Forelimb muscle (tissue), 1 donor: ENCODE results near the gene NPTX1. TPM values are rescaled to one million over a fixed set of nuclear protein-coding genes. Genes with fewer than 3 reads are reported as not detected.

Experiments used
- DNase-seq: peaks from one replicate; pipeline ENCODE4 v3.0.0-alpha.2; 2013; ENCODE audit warnings: low read depth
- polyA plus RNA-seq: library from polyadenylated mRNA; unstranded; fragments of 120-200 nt; gene quantifications from one replicate; pipeline ENCODE4 v1.2.1, GENCODE V29; 2013; ENCODE audit not compliant: insufficient read length

Gene NPTX1
- polyA plus RNA-seq, 1 donor, result 0.22 TPM

GRCh38 chr17:80504686-80505413, 28.4 kb upstream of the NPTX1 start:
- peak; percentile 22 for DNase-seq

- no peak for DNase-seq
Measured at GRCh38 chr17:80503921-80504320, 27.5 kb upstream of the NPTX1 start.

- DNase-seq, result no peak
Measured at GRCh38 chr17:80503031-80503430, 26.6 kb upstream of the NPTX1 start.

GRCh38 chr17:80502578-80502877, 26.1 kb upstream of the NPTX1 start:
- no peak for DNase-seq

GRCh38 chr17:80501741-80502577, 25.6 kb upstream of the NPTX1 start:
- no peak for DNase-seq

GRCh38 chr17:80499961-80500665, 23.7 kb upstream of the NPTX1 start:
- no peak for DNase-seq

- DNase-seq, result no peak
Measured at GRCh38 chr17:80499560-80499959, 23.2 kb upstream of the NPTX1 start.

GRCh38 chr17:80498920-80499410, 22.6 kb upstream of the NPTX1 start:
- no peak for DNase-seq

- DNase-seq, result no peak
Measured at GRCh38 chr17:80498242-80498919, 22.0 kb upstream of the NPTX1 start.

GRCh38 chr17:80497726-80498241, 21.4 kb upstream of the NPTX1 start:
- DNase-seq, result no peak

GRCh38 chr17:80494547-80494946, 18.1 kb upstream of the NPTX1 start:
- no peak for DNase-seq

GRCh38 chr17:80492343-80493136, 16.1 kb upstream of the NPTX1 start:
- DNase-seq, result no peak

GRCh38 chr17:80491478-80492342, 15.3 kb upstream of the NPTX1 start:
- no peak for DNase-seq

- DNase-seq, result no peak
Measured at GRCh38 chr17:80487511-80487910, 11.1 kb upstream of the NPTX1 start.

- no peak for DNase-seq
Measured at GRCh38 chr17:80486692-80487091, 10.3 kb upstream of the NPTX1 start.

- DNase-seq, result no peak
Measured at GRCh38 chr17:80485846-80486245, 9.4 kb upstream of the NPTX1 start.

- no peak for DNase-seq
Measured at GRCh38 chr17:80482555-80483308, 6.3 kb upstream of the NPTX1 start.

- DNase-seq, result no peak
Measured at GRCh38 chr17:80482058-80482318, 5.6 kb upstream of the NPTX1 start.

- DNase-seq, result no peak
Measured at GRCh38 chr17:80481284-80482057, 5.1 kb upstream of the NPTX1 start.
